Measurements from ENCODE around the gene ERVK3-1. TPM values are rescaled to one million over a fixed set of nuclear protein-coding genes. Genes with fewer than 3 reads are reported as not detected.

The ERVK3-1 gene
- total and polyA plus RNA-seq, 8 donors: 25.4 to 52.5 (median 48.1) TPM

- TF ChIP-seq CTCF (IDR thresholded peaks at IDR 0.05): no peak
- DNase-seq (no peak), ATAC-seq (no peak)
- Histone ChIP-seq H3K27ac (no peak overlapping the region), H3K4me1 (no peaks in the 10 kb centered on the region), H3K4me3 (no peak overlapping the region), H3K9me3 (no peaks in the 10 kb centered on the region), H3K36me3 (peaks cover 0 to 22% of the 10 kb centered on the region in 2 donors), H3K27me3 (no peaks in the 10 kb centered on the region)
- intact Hi-C loops (cut with DNase I): no loop called here
Measured at GRCh38 chr19:58319241-58319640, 14.1 kb downstream of the ERVK3-1 start.

DNA sequence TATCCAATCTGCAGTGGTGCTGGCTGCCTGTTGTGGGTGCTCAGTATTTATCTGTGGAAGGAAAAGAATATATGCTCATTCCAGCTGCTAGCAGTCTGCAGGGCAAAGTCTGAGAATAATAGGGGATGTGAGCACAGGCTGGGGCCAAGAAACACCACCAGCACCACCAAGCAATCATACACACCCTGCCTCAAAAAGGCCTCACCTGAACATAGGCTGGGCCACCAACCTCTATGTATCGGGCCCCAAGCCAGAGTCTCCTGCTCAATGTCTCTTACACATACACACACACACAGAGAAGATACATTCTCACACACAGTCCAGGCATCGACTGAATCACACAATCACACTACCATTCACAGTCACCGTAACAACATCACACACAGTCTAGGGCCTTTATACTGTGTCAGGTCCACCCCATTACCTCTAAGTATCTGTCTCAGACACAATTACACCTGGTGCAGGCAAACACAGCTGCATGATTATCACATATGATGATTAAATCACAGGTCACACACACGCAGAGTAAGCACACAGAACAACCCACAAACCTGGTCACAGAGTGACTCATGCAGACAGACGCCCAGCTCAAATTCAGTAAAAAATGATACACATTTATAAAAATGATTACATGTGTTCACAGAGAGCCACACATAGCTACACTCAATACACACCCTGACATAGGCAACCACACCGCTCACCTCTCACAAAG, 20.3 kb downstream of the ERVK3-1 start:
- intact Hi-C loops (cut with DNase I): no loop called here
- Histone ChIP-seq H3K9me3 (no peaks in the 10 kb centered on the region), H3K27ac (no peak overlapping the region), H3K4me3 (peak overlapping the region in 1 of 2 donors; percentile 59), H3K27me3 (no peaks in the 10 kb centered on the region), H3K4me1 (peaks cover 15 to 30% of the 10 kb centered on the region in 2 donors), H3K36me3 (no peaks in the 10 kb centered on the region)
- TF ChIP-seq CTCF (IDR thresholded peaks at IDR 0.05): no peak
- DNase-seq (no peak), ATAC-seq (no peak)

DNA sequence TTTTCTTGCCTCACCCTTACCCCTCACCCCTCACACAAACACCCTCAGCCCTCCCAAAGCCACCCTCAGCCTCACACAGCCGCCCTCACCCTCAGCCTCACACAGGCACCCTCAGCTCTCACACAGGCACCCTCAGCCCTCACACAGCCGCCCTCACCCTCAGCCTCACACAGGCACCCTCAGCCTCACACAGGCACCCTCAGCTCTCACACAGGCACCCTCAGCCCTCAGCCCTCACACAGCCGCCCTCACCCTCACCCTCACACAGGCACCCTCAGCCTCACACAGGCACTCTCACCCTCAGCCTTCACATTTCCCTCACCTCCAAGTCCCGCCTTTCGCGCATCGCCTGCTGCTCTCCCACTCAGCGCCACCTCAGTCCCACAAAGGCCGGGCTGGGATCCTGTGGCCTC, 21.3 kb downstream of the ERVK3-1 start:
- no peak for TF ChIP-seq CTCF (IDR thresholded peaks at IDR 0.05)
- Histone ChIP-seq H3K27me3 (no peaks in the 10 kb centered on the region), H3K36me3 (no peaks in the 10 kb centered on the region), H3K4me1 (peaks cover 15 to 30% of the 10 kb centered on the region in 2 donors), H3K4me3 (peak overlapping the region; percentile 59 to 82), H3K27ac (peak overlapping the region in 1 of 2 donors; percentile 88), H3K9me3 (no peaks in the 10 kb centered on the region)
- DNase-seq: no peak
- intact Hi-C loops (cut with DNase I): no loop called here
- peak; percentile 24 for ATAC-seq

DNA sequence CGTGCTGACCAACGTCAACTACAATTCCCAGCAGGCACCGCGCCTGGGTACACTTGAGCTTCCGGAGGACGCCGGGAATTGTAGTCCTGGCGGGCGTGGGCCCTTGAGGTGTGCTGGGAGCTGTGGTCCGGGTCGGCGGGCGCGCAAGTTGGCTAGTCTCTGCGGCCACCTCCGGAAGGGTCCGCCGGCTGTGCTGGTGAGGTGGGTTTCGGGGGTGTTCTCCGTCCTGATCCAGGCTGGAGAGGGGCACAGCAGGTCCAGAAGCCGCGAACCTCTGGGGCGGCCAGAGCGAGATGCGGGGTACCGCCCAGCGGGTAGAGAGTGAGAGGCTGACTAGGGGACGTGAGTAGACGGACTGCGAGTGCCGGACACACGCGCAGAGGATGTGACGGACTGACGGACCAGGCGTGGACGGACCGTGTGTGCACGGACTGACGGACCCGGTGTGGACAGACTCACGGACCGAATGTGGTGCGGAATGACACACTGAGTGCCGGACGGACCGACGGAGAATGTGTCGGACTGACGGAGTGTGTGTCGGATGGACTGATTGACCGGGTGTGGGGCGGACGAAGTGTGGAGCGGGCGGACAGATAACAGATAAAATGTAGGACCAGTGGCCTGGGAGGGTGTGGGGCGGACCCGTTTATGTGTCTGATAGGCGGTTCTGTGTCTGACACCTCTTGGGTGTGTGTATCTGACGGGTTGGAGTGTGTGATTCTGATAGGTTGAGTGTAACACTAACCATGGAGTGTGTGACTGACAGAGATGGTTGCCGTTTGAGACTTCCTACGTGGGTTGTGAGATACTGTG, 21.9 kb downstream of the ERVK3-1 start, which contains the start of gene ZSCAN22:
Gene ZSCAN22 (plus strand): TSS at position 81 of the 813 bp plus-strand sequence. CDS start 7,809 bp downstream, outside the sequence.
- peak within 1 kb of the TSS; percentile 59 to 82 for H3K4me3 ChIP-seq
- no peaks in the 10 kb centered on the region for H3K36me3 ChIP-seq
- H3K27me3 ChIP-seq: no peaks in the 10 kb centered on the region
- DNase-seq (peak; percentile 96 to 97 (median 96)), ATAC-seq (peak; percentile 98)
- intact Hi-C loops (cut with DNase I): no loop called here
- H3K27ac ChIP-seq: peak within 1 kb of the TSS; percentile 88 to 90
- no peaks in the 10 kb centered on the region for H3K9me3 ChIP-seq
- peaks cover 15 to 30% of the 10 kb centered on the region in 2 donors for H3K4me1 ChIP-seq
- TF ChIP-seq CTCF (IDR thresholded peaks at IDR 0.05): no peak

DNA sequence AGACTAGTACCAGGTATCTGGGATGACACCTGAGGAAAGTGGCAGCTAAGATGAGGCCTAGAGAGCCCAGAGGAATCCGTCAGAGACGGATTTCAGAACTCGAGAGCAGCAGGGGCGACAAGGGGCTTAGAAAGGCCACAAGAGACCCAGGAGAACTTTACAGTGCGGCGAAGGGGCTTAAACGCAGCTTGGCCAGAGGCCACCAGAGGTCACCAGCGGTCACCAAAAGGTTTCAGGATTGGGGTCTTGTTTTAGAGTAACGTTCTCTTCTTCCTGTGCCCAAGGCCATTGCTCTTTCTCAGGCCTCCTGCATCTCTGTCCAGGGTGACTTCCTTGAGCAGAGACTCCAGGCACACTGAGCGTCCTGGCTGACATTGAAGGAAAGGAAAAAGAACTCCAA, 23.8 kb downstream of the ERVK3-1 start:
- intact Hi-C loops (cut with DNase I): no loop called here

More for the DNA sequence above, 23.8 kb downstream of the ERVK3-1 start:
- no peaks in the 10 kb centered on the region for H3K36me3 ChIP-seq
- no peak overlapping the region for H3K27ac ChIP-seq
- ATAC-seq (no peak), DNase-seq (no peak)
- no peak overlapping the region for H3K4me3 ChIP-seq
- H3K4me1 ChIP-seq: peaks cover 15 to 30% of the 10 kb centered on the region in 2 donors
- no peaks in the 10 kb centered on the region for H3K27me3 ChIP-seq
- no peak for TF ChIP-seq CTCF (IDR thresholded peaks at IDR 0.05)
- H3K9me3 ChIP-seq: no peaks in the 10 kb centered on the region

All from left lung (tissue), 10 donors.